HCT116 (cell line): ENCODE data around the gene MAST4. TPM values are rescaled to one million over a fixed set of nuclear protein-coding genes. Genes with fewer than 3 reads are reported as not detected.

ENCODE experiments used
- ATAC-seq: fragments of 200-7000 bp; cut with Tn5 transposase; 2 replicates; pipeline ENCODE4 v1.9.1; 2020; ENCODE audit warnings: mild to moderate bottlenecking, moderate library complexity
- BruUV-seq: library from RNA; stranded (reverse); fragments of 400-500 nt; replicated peaks from 2 replicates; lab custom pipeline; 2021; lab: Mats Ljungman, UMichigan
- CTCF ChIA-PET: fragments of 300-600 bp; sonication (Branson Sonifier 250); formaldehyde crosslinking; loops from one replicate; lab custom pipeline; 2021; ENCODE audit warnings: antibody characterized with exemption; lab: Charles Lee
- POLR2A ChIA-PET: fragments of 300-600, 350-600 bp; sonication (Branson Sonifier 250); formaldehyde crosslinking; loops from one replicate; lab custom pipeline; 2021; ENCODE audit warnings: antibody characterized with exemption; lab: Charles Lee
- RAD21 ChIA-PET, 2 experiments: fragments of 300-600 bp; sonication (Branson Sonifier 250); formaldehyde crosslinking; loops; one replicate each; lab custom pipeline; 2023; ENCODE audit warnings: low total read pairs in 2 of 2; ENCODE audit not compliant: uncharacterized antibody in 2 of 2, unreplicated experiment in 2 of 2, low non-redundant PET in 1 of 2; lab: Charles Lee
- DNase-seq: peaks from one replicate; pipeline ENCODE4 v3.0.0-alpha.2; 2010; ENCODE audit warnings: low read depth, low spot score
- H2AFZ ChIP-seq: fragments of 200-600 bp; shearing (Covaris generic), sonication (generic); 2 replicates; pipeline ENCODE4 v1.6.1; 2017; ENCODE audit warnings: low read depth, mixed run types, mixed read lengths, antibody characterized with exemption, low read length; ENCODE audit not compliant: poor library complexity, severe bottlenecking
- H3K27ac ChIP-seq: 2 replicates; pipeline ENCODE4 v1.5.1; 2012; ENCODE audit warnings: low read depth, low read length
- H3K27me3 ChIP-seq: fragments of 200-600 bp; sonication (generic); 2 replicates; pipeline ENCODE4 v1.6.1; 2016; ENCODE audit warnings: mixed run types, low read length, mixed read lengths; ENCODE audit not compliant: insufficient read depth
- H3K36me3 ChIP-seq, 2 experiments: fragments of 200-500 bp in 1 of 2; fragments of 200-600 bp in 1 of 2; sonication (Bioruptor generic) in 1 of 2; sonication (generic) in 1 of 2; 2 replicates each; pipeline versions ENCODE4 v1.5.1 to v1.6.1; 2014 to 2016; ENCODE audit warnings: low read length in 2 of 2, inconsistent platforms in 1 of 2, mixed read lengths in 1 of 2, mixed run types in 1 of 2; ENCODE audit not compliant: insufficient read depth in 2 of 2, control insufficient read depth in 1 of 2
- H3K4me1 ChIP-seq, 2 experiments: fragments of 200-600 bp in 1 of 2; sonication (generic) in 1 of 2; 2 replicates each; pipeline versions ENCODE4 v1.5.1 to v1.6.1; 2012 to 2017; ENCODE audit warnings: low read length in 2 of 2, inconsistent platforms in 1 of 2, mild to moderate bottlenecking in 1 of 2, mixed read lengths in 1 of 2, mixed run types in 1 of 2, moderate library complexity in 1 of 2; ENCODE audit not compliant: insufficient read depth in 2 of 2, control insufficient read depth in 1 of 2
- H3K4me2 ChIP-seq: fragments of 200-600 bp; sonication (generic); 2 replicates; pipeline ENCODE4 v1.6.1; 2017; ENCODE audit warnings: mixed run types, low read length, mixed read lengths
- H3K4me3 ChIP-seq, 2 experiments: fragments of 200-600 bp in 1 of 2; sonication (generic) in 1 of 2; replicated peaks in 1 of 2; 2 replicates each; pipeline ENCODE4 v1.5.1; 2011 to 2016; ENCODE audit warnings: low read length in 2 of 2, control low read depth in 1 of 2, low read depth in 1 of 2, mild to moderate bottlenecking in 1 of 2, mixed read lengths in 1 of 2, mixed run types in 1 of 2
- H3K79me2 ChIP-seq: fragments of 200-600 bp; sonication (generic); 2 replicates; pipeline ENCODE4 v1.6.1; 2017; ENCODE audit warnings: mild to moderate bottlenecking, mixed run types, low read length, moderate library complexity, mixed read lengths; ENCODE audit not compliant: insufficient read depth
- H3K9ac ChIP-seq: fragments of 200-600 bp; sonication (generic); 2 replicates; pipeline ENCODE4 v1.6.1; 2016; ENCODE audit warnings: low read length, mixed read lengths
- H3K9me2 ChIP-seq: fragments of 200-600 bp; sonication (generic), shearing (Covaris generic); 2 replicates; pipeline ENCODE4 v1.6.1; 2017; ENCODE audit warnings: mixed run types, mild to moderate bottlenecking, moderate library complexity; ENCODE audit not compliant: insufficient read depth
- H3K9me3 ChIP-seq, 2 experiments: fragments of 200-500 bp in 1 of 2; fragments of 200-600 bp in 1 of 2; sonication (Bioruptor generic) in 1 of 2; sonication (generic) in 1 of 2; 2 replicates each; pipeline ENCODE4 v1.6.1; 2014 to 2017; ENCODE audit warnings: low read length in 2 of 2, mixed read lengths in 2 of 2, inconsistent platforms in 1 of 2, low read depth in 1 of 2, mild to moderate bottlenecking in 1 of 2, mixed run types in 1 of 2, moderate library complexity in 1 of 2; ENCODE audit not compliant: control insufficient read depth in 1 of 2, insufficient read depth in 1 of 2
- H4K20me1 ChIP-seq: fragments of 200-600 bp; sonication (generic), shearing (Covaris generic); 2 replicates; pipeline ENCODE4 v1.6.1; 2017; ENCODE audit warnings: mixed run types, mild to moderate bottlenecking, moderate library complexity; ENCODE audit not compliant: insufficient read depth
- ATF3 ChIP-seq: IDR thresholded peaks from 2 replicates; pipeline ENCODE4 v1.6.1; 2012
- CBX3 ChIP-seq: IDR thresholded peaks from 2 replicates; pipeline ENCODE4 v1.6.1; 2012; ENCODE audit warnings: low read depth
- CTCF ChIP-seq, 3 experiments: fragments of 200-600 bp in 1 of 3; sonication (generic) in 1 of 3; IDR thresholded peaks in 2 of 3; conservative IDR thresholded peaks in 1 of 3; 2 replicates each; pipeline ENCODE4 v1.5.1; 2012 to 2017; ENCODE audit warnings: low read depth in 2 of 3, low read length in 2 of 3, antibody characterized with exemption in 1 of 3, borderline replicate concordance in 1 of 3, control low read depth in 1 of 3, mild to moderate bottlenecking in 1 of 3, mixed read lengths in 1 of 3, mixed run types in 1 of 3, moderate library complexity in 1 of 3; ENCODE audit not compliant: insufficient read depth in 1 of 3
- ELF1 ChIP-seq: IDR thresholded peaks from 2 replicates; pipeline ENCODE4 v1.6.1; 2012; ENCODE audit warnings: low read depth, borderline replicate concordance
- EZH2phosphoT487 ChIP-seq: fragments of 200-600 bp; IDR thresholded peaks from 2 replicates; pipeline ENCODE4 v1.6.1; 2018; ENCODE audit warnings: antibody characterized with exemption, borderline replicate concordance
- REST ChIP-seq: IDR thresholded peaks from 2 replicates; pipeline ENCODE4 v1.6.1; 2012; ENCODE audit warnings: low read depth
- SP1 ChIP-seq: IDR thresholded peaks from 2 replicates; pipeline ENCODE4 v1.6.1; 2012; ENCODE audit warnings: low read depth
- SRF ChIP-seq: IDR thresholded peaks from 2 replicates; pipeline ENCODE4 v1.6.1; 2012; ENCODE audit warnings: low read depth
- ZBTB33 ChIP-seq: IDR thresholded peaks from 2 replicates; pipeline ENCODE4 v1.6.1; 2011; ENCODE audit warnings: mild to moderate bottlenecking, low read length, moderate library complexity; ENCODE audit not compliant: insufficient replicate concordance; ENCODE audit errors: extremely low read depth
- ZNF274 ChIP-seq: fragments of 200-500 bp; sonication (Bioruptor generic); IDR thresholded peaks from 2 replicates; pipeline ENCODE4 v1.6.1; 2014; ENCODE audit warnings: mild to moderate bottlenecking, low read depth, low read length, inconsistent platforms
- intact Hi-C: fragments of 100-400 bp; cut with micrococcal nuclease; formaldehyde crosslinking; loops from 2 replicates; pipeline ENCODE4 v1.10.0; 2022
- total RNA-seq: library from RNA; stranded (reverse); gene quantifications from one replicate; pipeline ENCODE4 v1.2.1, GENCODE V29; 2021; ENCODE audit not compliant: unreplicated experiment

MAST4 gene
- total RNA-seq, 1 experiment from 2014 or later: 1.1 TPM

GRCh38 chr5:66881480-66882161, 285.4 kb downstream of the MAST4 start:
- H3K27me3 ChIP-seq: peaks cover 12% of the 10 kb centered on the region
- no peak overlapping the region for H2AFZ ChIP-seq
- ChIA-PET POLR2A (no interaction called here), RAD21 (no interaction called here), CTCF (no interaction called here)
- TF ChIP-seq ELF1 (no peak), ZNF274 (no peak), ATF3 (no peak), EZH2phosphoT487 (no peak)
- H3K4me1 ChIP-seq: no peaks in the 10 kb centered on the region
- H4K20me1 ChIP-seq: no peaks in the 10 kb centered on the region
- no TSS peak for BruUV-seq
- DNase-seq: no peak
- H3K79me2 ChIP-seq: no peaks in the 10 kb centered on the region
- H3K9me2 ChIP-seq: no peaks in the 10 kb centered on the region
- no peak overlapping the region for H3K4me3 ChIP-seq
- no peak overlapping the region for H3K9ac ChIP-seq
- no peak overlapping the region for H3K27ac ChIP-seq
- H3K9me3 ChIP-seq: no peaks in the 10 kb centered on the region
- H3K36me3 ChIP-seq: no peaks in the 10 kb centered on the region
- no peak overlapping the region for H3K4me2 ChIP-seq
- ATAC-seq: no peak
- intact Hi-C loops: no loop called here

GRCh38 chr5:66882606-66883227, 286.5 kb downstream of the MAST4 start:
- ChIA-PET POLR2A (no interaction called here), RAD21 (no interaction called here), CTCF (no interaction called here)
- Histone ChIP-seq H3K9ac (no peak overlapping the region), H3K9me2 (no peaks in the 10 kb centered on the region), H2AFZ (no peak overlapping the region), H4K20me1 (no peaks in the 10 kb centered on the region), H3K27ac (no peak overlapping the region), H3K36me3 (no peaks in the 10 kb centered on the region), H3K9me3 (no peaks in the 10 kb centered on the region), H3K27me3 (peaks cover 20% of the 10 kb centered on the region), H3K4me3 (no peak overlapping the region), H3K79me2 (no peaks in the 10 kb centered on the region), H3K4me2 (no peak overlapping the region), H3K4me1 (no peaks in the 10 kb centered on the region)
- intact Hi-C loops: no loop called here
- ATAC-seq (no peak), DNase-seq (no peak)
- no TSS peak for BruUV-seq
- no peak for TF ChIP-seq ZBTB33
- no peak for TF ChIP-seq CBX3
- no peak for TF ChIP-seq CTCF (IDR thresholded peaks at IDR 0.05 in 2 of 3, conservative IDR thresholded peaks at IDR 0.05 in 1 of 3; ENCODE audit: borderline replicate concordance in 1 of 3, insufficient read depth in 1 of 3, low read depth in 2 of 3, low read length in 2 of 3)
- TF ChIP-seq REST: no peak
- no peak for TF ChIP-seq SP1
- TF ChIP-seq ZNF274: no peak
- no peak for TF ChIP-seq SRF
